K562 (cell line): ENCODE data around the gene C10orf71.

ENCODE experiments used
- CTCF ChIP-seq, 3 experiments: IDR thresholded peaks in 2 of 3; conservative IDR thresholded peaks in 1 of 3; 2 replicates each; pipeline ENCODE4 v1.5.1; 2011 to 2012; ENCODE audit warnings: low read length in 3 of 3, mild to moderate bottlenecking in 3 of 3, control low read depth in 2 of 3, improper control_type of control experiment in 1 of 3, inconsistent platforms in 1 of 3, low read depth in 1 of 3, mixed read lengths in 1 of 3, moderate library complexity in 1 of 3; ENCODE audit not compliant: insufficient read depth in 2 of 3
- KLF16 ChIP-seq: IDR thresholded peaks from 2 replicates; pipeline ENCODE4 v1.6.1; 2016; ENCODE audit warnings: antibody characterized with exemption
- MAFK ChIP-seq: IDR thresholded peaks from 2 replicates; pipeline ENCODE4 v1.6.1; 2011; ENCODE audit warnings: low read length, improper control_type of control experiment
- MAX ChIP-seq: sonication (generic); formaldehyde crosslinking; IDR thresholded peaks from 2 replicates; pipeline ENCODE4 v1.9.0; 2022; ENCODE audit warnings: mild to moderate bottlenecking, missing genetic modification reagents
- SPI1 ChIP-seq: IDR thresholded peaks from 2 replicates; pipeline ENCODE4 v1.6.1; 2011; ENCODE audit warnings: low read depth, low read length, control low read depth, borderline replicate concordance
- ZNF507 ChIP-seq: conservative IDR thresholded peaks from 2 replicates; pipeline ENCODE4 v1.6.1; 2017; ENCODE audit warnings: missing genetic modification characterization, missing compliant biosample characterization
- ZNF561 ChIP-seq: fragments of 450-650 bp; formaldehyde crosslinking; conservative IDR thresholded peaks from 2 replicates; pipeline ENCODE4 v1.4.0; 2020; ENCODE audit warnings: mild to moderate bottlenecking, moderate library complexity

DNA sequence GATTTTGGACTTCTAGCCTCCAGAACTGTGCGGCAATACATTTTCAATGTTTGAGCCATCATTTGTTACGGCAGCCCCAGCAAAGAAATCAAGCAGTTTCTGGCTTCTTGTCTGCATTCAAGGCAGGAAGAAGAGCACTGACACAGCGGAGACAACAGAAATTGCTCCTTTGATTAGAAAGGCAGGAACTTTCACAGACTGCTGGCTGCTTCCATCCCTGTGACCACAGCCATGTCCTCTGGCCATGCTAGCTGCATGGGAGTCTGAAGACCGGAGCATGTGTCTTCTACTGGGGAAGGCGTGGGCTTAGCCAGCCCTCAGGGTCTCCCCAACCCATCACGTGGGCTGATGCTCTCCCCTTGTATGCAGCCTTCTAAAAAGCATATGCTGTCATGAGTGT is 19.1 kb downstream of the C10orf71 start:
- no peak for TF ChIP-seq KLF16
- no peak for TF ChIP-seq ZNF561 (CRISPR knock-in tag)
- TF ChIP-seq MAX (CRISPR knock-in tag) = no peak
- no peak for TF ChIP-seq MAFK
- TF ChIP-seq ZNF507 (tag) = no peak
- no peak for TF ChIP-seq SPI1
- no peak for TF ChIP-seq CTCF (IDR thresholded peaks at IDR 0.05 in 2 of 3, conservative IDR thresholded peaks at IDR 0.05 in 1 of 3; ENCODE audit: insufficient read depth in 2 of 3, low read depth in 1 of 3, low read length in 3 of 3)
